Mesodermal cell (in vitro differentiated cells): ENCODE results near the gene KIF1A. TPM values are rescaled to one million over a fixed set of nuclear protein-coding genes. Genes with fewer than 3 reads are reported as not detected.
A peak's percentile ranks its signal among the peaks of the same experiment; 100 is the strongest.

Source experiments
- H3K27ac ChIP-seq: 2 replicates; pipeline ENCODE4 v1.7.0; 2013; ENCODE audit warnings: mild to moderate bottlenecking, low read depth, low read length, moderate library complexity; ENCODE audit not compliant: severe bottlenecking
- H3K36me3 ChIP-seq: 2 replicates; pipeline ENCODE4 v1.7.1; 2013; ENCODE audit warnings: mild to moderate bottlenecking, low read length, moderate library complexity; ENCODE audit not compliant: control insufficient read depth, insufficient read depth
- H3K4me1 ChIP-seq: one replicate; pipeline ENCODE4 v1.7.1; 2013; ENCODE audit warnings: mild to moderate bottlenecking, low read length; ENCODE audit not compliant: insufficient read depth, control insufficient read depth, poor library complexity, severe bottlenecking
- H3K4me3 ChIP-seq: 2 replicates; pipeline ENCODE4 v1.7.0; 2013; ENCODE audit warnings: low read length, control low read depth, mild to moderate bottlenecking; ENCODE audit not compliant: insufficient read depth, poor library complexity, severe bottlenecking; ENCODE audit errors: extremely low read depth
- H3K9me3 ChIP-seq: 2 replicates; pipeline ENCODE4 v1.7.1; 2013; ENCODE audit warnings: mild to moderate bottlenecking, low read length, moderate library complexity; ENCODE audit not compliant: control insufficient read depth
- WGBS, 2 experiments: methylation state at CpG; one replicate each; pipeline ENCODE4 v1.1.5; 2013; ENCODE audit warnings: missing lambda C conversion rate in 2 of 2; ENCODE audit not compliant: insufficient coverage in 2 of 2; 5-methylcytosine and 5-hydroxymethylcytosine counted together
- polyA plus RNA-seq, 2 experiments: library from polyadenylated mRNA; stranded (reverse); fragments of 50-300 nt; gene quantifications; one replicate each; pipeline ENCODE4 v1.2.3, GENCODE V29; 2013

The KIF1A gene
- 4.6 TPM for polyA plus RNA-seq (2013, experiment 1 of 2)
- polyA plus RNA-seq (2013, experiment 2 of 2): 4.6 TPM

- no peaks in the 10 kb centered on the region for H3K36me3 ChIP-seq
- H3K9me3 ChIP-seq: peaks cover 1% of the 10 kb centered on the region
- peak within 1 kb of the TSS; percentile 47 for H3K4me3 ChIP-seq
- WGBS, 2 experiments: 0% methylated on average over 63 to 72 of the region's 104 CpGs
- H3K27ac ChIP-seq: no peak within 1 kb of the TSS
- H3K4me1 ChIP-seq: peaks cover 3% of the 10 kb centered on the region
These were observed at the start of gene KIF1A for GRCh38 chr2:240819858-240820606. Gene KIF1A (minus strand): TSS chr2:240820219. CDS start chr2:240797752, 22,467 bp downstream.

- Histone ChIP-seq H3K4me1 (no peaks in the 10 kb centered on the region), H3K4me3 (no peak overlapping the region), H3K36me3 (no peaks in the 10 kb centered on the region), H3K9me3 (no peaks in the 10 kb centered on the region), H3K27ac (no peak overlapping the region)
- WGBS, 2 experiments: 94 to 96% methylated on average over 19 to 21 of the region's 25 CpGs
These were observed 49.3 kb upstream of the KIF1A start for GRCh38 chr2:240869109-240869955.

GRCh38 chr2:240868286-240869108 is 48.5 kb upstream of the KIF1A start, which contains the start of gene AGXT:
Gene AGXT (plus strand): TSS chr2:240868824. CDS start chr2:240868866, 42 bp downstream.
- Histone ChIP-seq H3K4me1 (no peaks in the 10 kb centered on the region), H3K9me3 (no peaks in the 10 kb centered on the region), H3K27ac (no peak within 1 kb of the TSS), H3K4me3 (no peak within 1 kb of the TSS), H3K36me3 (no peaks in the 10 kb centered on the region)
- WGBS, 2 experiments: 81% methylated on average over 13 to 18 of the region's 21 CpGs

GRCh38 chr2:240865391-240865790 is 45.4 kb upstream of the KIF1A start:
- no peak overlapping the region for H3K4me3 ChIP-seq
- H3K36me3 ChIP-seq: no peaks in the 10 kb centered on the region
- no peaks in the 10 kb centered on the region for H3K9me3 ChIP-seq
- no peak overlapping the region for H3K27ac ChIP-seq
- H3K4me1 ChIP-seq: no peaks in the 10 kb centered on the region
- WGBS, 2 experiments: 92 to 100% methylated on average over 2 of the region's 5 CpGs

GRCh38 chr2:240864475-240864874 is 44.5 kb upstream of the KIF1A start:
- 80 to 85% methylated on average over 3 of the region's 3 CpGs for WGBS, 2 experiments
- no peaks in the 10 kb centered on the region for H3K9me3 ChIP-seq
- no peaks in the 10 kb centered on the region for H3K36me3 ChIP-seq
- no peaks in the 10 kb centered on the region for H3K4me1 ChIP-seq
- no peak overlapping the region for H3K27ac ChIP-seq
- no peak overlapping the region for H3K4me3 ChIP-seq

GRCh38 chr2:240861547-240861946 is 41.5 kb upstream of the KIF1A start:
- Histone ChIP-seq H3K27ac (no peak overlapping the region), H3K4me1 (no peaks in the 10 kb centered on the region), H3K36me3 (no peaks in the 10 kb centered on the region), H3K9me3 (no peaks in the 10 kb centered on the region), H3K4me3 (no peak overlapping the region)
- WGBS, 2 experiments: 100% methylated on average over 1 of the region's 2 CpGs

GRCh38 chr2:240858871-240859270 is 38.9 kb upstream of the KIF1A start:
- H3K36me3 ChIP-seq: no peaks in the 10 kb centered on the region
- H3K9me3 ChIP-seq: peaks cover 12% of the 10 kb centered on the region
- no peak overlapping the region for H3K27ac ChIP-seq
- no peaks in the 10 kb centered on the region for H3K4me1 ChIP-seq
- WGBS, 2 experiments: 84 to 93% methylated on average over 10 of the region's 10 CpGs
- no peak overlapping the region for H3K4me3 ChIP-seq

GRCh38 chr2:240858321-240858720 is 38.3 kb upstream of the KIF1A start:
- H3K4me3 ChIP-seq: no peak overlapping the region
- peaks cover 12% of the 10 kb centered on the region for H3K9me3 ChIP-seq
- WGBS, 2 experiments: 90 to 93% methylated on average over 6 to 13 of the region's 13 CpGs
- H3K36me3 ChIP-seq: no peaks in the 10 kb centered on the region
- H3K27ac ChIP-seq: no peak overlapping the region
- no peaks in the 10 kb centered on the region for H3K4me1 ChIP-seq

- H3K4me3 ChIP-seq: no peak overlapping the region
- H3K4me1 ChIP-seq: no peaks in the 10 kb centered on the region
- no peak overlapping the region for H3K27ac ChIP-seq
- 85 to 93% methylated on average over 16 to 17 of the region's 21 CpGs for WGBS, 2 experiments
- H3K36me3 ChIP-seq: no peaks in the 10 kb centered on the region
- peaks cover 12% of the 10 kb centered on the region for H3K9me3 ChIP-seq
These were observed 37.3 kb upstream of the KIF1A start for GRCh38 chr2:240857039-240858008.
